AG09309 (cell line): ENCODE data around the gene EPG5.
"Not testable (repeated sequence)": the region's sequence is repeated elsewhere in the genome, so short reads cannot be mapped to it uniquely, and the experiment has no call there.

Experiments
- DNase-seq: peaks from one replicate; pipeline ENCODE4 v3.0.0-alpha.2; 2010; ENCODE audit warnings: low read depth
- H3K4me3 ChIP-seq: 2 replicates; pipeline ENCODE4 v1.5.1; 2011; ENCODE audit warnings: mild to moderate bottlenecking, low read depth, low read length, moderate library complexity; ENCODE audit not compliant: control insufficient read depth
- CTCF ChIP-seq: IDR thresholded peaks from 2 replicates; pipeline ENCODE4 v1.5.1; 2011; ENCODE audit warnings: mild to moderate bottlenecking, low read depth, low read length, inconsistent platforms; ENCODE audit not compliant: insufficient read depth, control insufficient read depth; ENCODE audit errors: missing control alignments

The EPG5 gene

GRCh38 chr18:45820106-45820745, 146.9 kb downstream of the EPG5 start:
- H3K4me3 ChIP-seq, result no peak overlapping the region
- DNase-seq, result no peak
- TF ChIP-seq CTCF, result no peak

- DNase-seq, result peak; percentile 43
- H3K4me3 ChIP-seq, result not testable (repeated sequence)
Observed at GRCh38 chr18:45818765-45819164, 148.4 kb downstream of the EPG5 start.

DNA sequence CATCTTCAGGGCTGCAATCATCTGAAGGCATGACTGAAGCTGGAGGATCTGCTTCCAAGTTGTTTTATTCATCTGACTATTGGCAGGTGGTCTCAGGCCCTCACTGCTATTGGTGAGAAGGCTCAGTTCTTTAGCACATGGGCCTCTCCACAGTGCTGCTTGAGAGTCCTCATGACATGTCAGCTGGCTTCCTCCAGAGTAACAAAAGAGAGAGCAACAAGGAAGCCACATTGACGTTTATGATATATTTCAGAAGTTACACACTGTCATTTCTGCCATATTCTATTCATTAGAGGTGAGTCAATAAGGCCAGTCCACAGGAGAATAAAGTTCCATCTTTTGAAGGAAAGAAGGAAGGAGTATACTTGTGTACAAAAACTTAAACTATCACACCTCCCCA, 149.6 kb downstream of the EPG5 start:
- no peak for TF ChIP-seq CTCF
- DNase-seq, result no peak

DNA sequence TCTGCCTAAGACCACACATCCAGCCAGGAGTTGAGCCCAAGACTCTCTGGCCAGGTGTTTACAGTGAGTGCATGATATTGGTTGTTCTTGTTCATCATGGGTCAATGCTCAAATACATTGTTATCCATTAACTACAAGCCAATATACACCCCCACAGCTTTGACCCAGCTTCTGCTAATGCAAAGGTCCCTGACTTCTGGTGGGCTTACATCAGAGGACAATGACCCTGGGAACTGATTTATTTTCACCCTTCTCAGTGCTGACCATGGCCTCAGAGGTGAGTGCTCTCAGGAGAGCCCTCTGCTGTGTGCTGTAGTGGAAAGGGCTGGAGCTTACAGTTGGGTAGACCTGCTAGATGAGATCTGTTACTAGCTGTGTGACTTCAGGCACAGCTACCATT, 152.4 kb downstream of the EPG5 start:
- not testable (repeated sequence) for DNase-seq, H3K4me3 ChIP-seq

More for the DNA sequence above, 149.6 kb downstream of the EPG5 start:
- no peak overlapping the region for H3K4me3 ChIP-seq

DNA sequence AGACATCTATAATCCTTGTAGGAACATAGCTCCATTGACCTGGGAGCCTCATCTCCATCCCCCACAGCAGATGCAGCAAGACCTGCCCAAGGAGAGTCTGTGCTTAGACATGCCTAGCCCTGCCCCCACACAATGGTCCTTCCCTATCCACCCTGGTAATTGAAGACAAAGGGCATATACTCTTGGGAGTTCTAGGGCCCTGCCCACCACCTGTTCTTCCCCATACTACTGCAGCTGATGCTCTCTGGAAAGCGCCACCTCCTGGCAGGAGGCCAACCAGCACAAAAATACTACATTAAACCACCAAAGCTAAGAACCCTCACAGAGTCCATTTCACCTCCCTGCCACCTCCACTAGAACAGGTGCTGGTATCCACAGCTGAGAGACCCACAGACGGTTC, 160.0 kb downstream of the EPG5 start:
- not testable (repeated sequence) for DNase-seq, H3K4me3 ChIP-seq

DNA sequence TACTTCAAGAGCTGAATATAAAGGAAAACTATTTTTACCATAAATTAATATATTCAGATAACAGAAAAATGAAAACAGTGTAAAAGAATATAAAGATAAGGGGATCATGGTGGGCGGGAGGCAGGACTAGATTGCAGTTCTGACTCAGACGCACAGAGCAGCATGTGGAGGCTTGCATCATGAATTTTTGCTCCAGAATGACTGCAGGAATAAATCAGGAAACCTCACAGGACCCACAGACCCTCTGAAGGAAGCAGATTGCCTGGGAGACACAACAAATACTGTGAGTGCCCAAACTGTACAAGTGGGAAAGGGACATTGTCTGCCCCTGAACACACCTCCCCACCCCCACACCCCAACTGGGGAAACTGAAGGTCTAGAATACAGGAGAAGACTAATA, 160.9 kb downstream of the EPG5 start:
- no peak for DNase-seq
- no peak for TF ChIP-seq CTCF
- no peak overlapping the region for H3K4me3 ChIP-seq

GRCh38 chr18:45805551-45805950, 161.6 kb downstream of the EPG5 start:
- no peak overlapping the region for H3K4me3 ChIP-seq
- no peak for DNase-seq
- TF ChIP-seq CTCF, result no peak

DNA sequence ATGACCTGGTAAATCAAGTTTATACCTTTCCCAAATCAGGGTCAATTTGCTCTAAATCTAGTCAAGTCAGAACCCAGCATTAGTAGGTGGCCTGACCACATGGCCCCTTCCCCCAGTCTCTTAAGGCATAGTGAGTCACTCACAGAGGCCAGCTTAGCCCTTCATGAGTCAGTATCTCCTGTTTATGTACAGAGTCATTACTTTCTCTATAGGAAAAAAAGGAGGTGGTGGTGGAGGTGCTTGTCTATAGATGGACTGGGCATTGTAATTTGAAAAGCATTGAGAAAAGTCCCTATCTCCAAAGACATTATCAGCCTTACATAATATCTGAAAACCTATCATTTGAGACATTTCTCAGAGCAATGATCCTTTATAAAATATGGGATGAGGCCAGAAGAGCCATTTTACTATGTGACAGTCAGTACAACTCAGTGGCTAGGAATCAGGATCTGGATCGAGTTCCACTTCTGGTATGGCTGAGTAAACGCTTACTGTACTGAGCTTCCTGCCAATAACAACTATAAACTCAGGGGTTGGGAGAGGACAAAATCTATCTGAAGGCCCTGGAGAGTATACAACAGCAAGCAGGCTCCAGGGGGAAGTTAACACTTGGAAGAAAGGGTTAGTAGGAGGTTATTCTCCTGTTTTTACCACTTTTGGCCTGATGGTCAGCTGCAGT, 164.2 kb downstream of the EPG5 start:
- DNase-seq, result peak; percentile 94
- TF ChIP-seq CTCF, result no peak
- no peak overlapping the region for H3K4me3 ChIP-seq
